SU-DHL-6 (cell line): Measurements from ENCODE around the gene FCHSD2.

Experiments used
- H2AFZ ChIP-seq: fragments of 200-600 bp; sonication (generic); 2 replicates; pipeline ENCODE4 v1.6.1; 2014; ENCODE audit warnings: low read depth, mild to moderate bottlenecking, moderate library complexity, mixed read lengths, antibody characterized with exemption, low read length; ENCODE audit not compliant: severe bottlenecking
- H3F3A ChIP-seq: fragments of 200-600 bp; shearing (Covaris generic); 2 replicates; pipeline ENCODE4 v1.6.0; 2016; ENCODE audit warnings: antibody characterized with exemption, mild to moderate bottlenecking; ENCODE audit not compliant: insufficient read depth
- H3K27ac ChIP-seq: fragments of 200-600 bp; sonication (generic); 2 replicates; pipeline ENCODE4 v1.5.1; 2016; ENCODE audit warnings: low read depth, mild to moderate bottlenecking, low read length, moderate library complexity, mixed read lengths
- H3K27me3 ChIP-seq: fragments of 200-600 bp; sonication (generic), shearing (Covaris generic); 2 replicates; pipeline ENCODE4 v1.6.0; 2014; ENCODE audit warnings: mild to moderate bottlenecking, low read length
- H3K36me3 ChIP-seq: fragments of 200-600 bp; sonication (generic); 2 replicates; pipeline ENCODE4 v1.6.1; 2014; ENCODE audit warnings: mild to moderate bottlenecking, low read length, mixed read lengths
- H3K4me2 ChIP-seq: fragments of 300-600, 200-600 bp; shearing (Covaris generic), sonication (generic); 2 replicates; pipeline ENCODE4 v1.6.0; 2014; ENCODE audit warnings: low read length, low read depth, mild to moderate bottlenecking; ENCODE audit not compliant: poor library complexity, severe bottlenecking
- H3K4me3 ChIP-seq: fragments of 200-600 bp; sonication (generic); 2 replicates; pipeline ENCODE4 v1.5.1; 2014; ENCODE audit warnings: antibody characterized with exemption, low read length, mild to moderate bottlenecking, mixed read lengths; ENCODE audit not compliant: insufficient read depth, poor library complexity, severe bottlenecking
- H3K79me2 ChIP-seq: fragments of 200-600 bp; sonication (generic); 2 replicates; pipeline ENCODE4 v1.6.1; 2014; ENCODE audit warnings: mild to moderate bottlenecking, low read length, moderate library complexity; ENCODE audit not compliant: insufficient read depth
- H3K9ac ChIP-seq: fragments of 200-600 bp; sonication (generic); 2 replicates; pipeline ENCODE4 v1.7.0; 2014; ENCODE audit warnings: mild to moderate bottlenecking, low read length
- H3K9me2 ChIP-seq: fragments of 200-600 bp; sonication (generic); replicated peaks from 2 replicates; pipeline ENCODE4 v1.6.1; 2014; ENCODE audit warnings: low read length; ENCODE audit not compliant: insufficient read depth
- H3K9me3 ChIP-seq: fragments of 200-600 bp; sonication (generic); 2 replicates; pipeline ENCODE4 v1.6.1; 2014; ENCODE audit warnings: low read length, mixed read lengths; ENCODE audit not compliant: insufficient read depth
- H4K20me1 ChIP-seq: fragments of 200-600 bp; sonication (generic); 2 replicates; pipeline ENCODE4 v1.6.1; 2014; ENCODE audit warnings: low read depth, mild to moderate bottlenecking, antibody characterized with exemption, low read length, moderate library complexity, mixed read lengths
- EZH2phosphoT487 ChIP-seq: fragments of 200-600 bp; sonication (generic), shearing (Covaris generic); conservative IDR thresholded peaks from 2 replicates; pipeline ENCODE4 v1.6.1; 2018; ENCODE audit warnings: mild to moderate bottlenecking, antibody characterized with exemption, low read length, moderate library complexity, mixed read lengths
- TF ChIP-seq, protein P1 (sequence below): fragments of 200-600 bp; sonication (generic); IDR thresholded peaks from one replicate; pipeline ENCODE4 v1.5.1; 2017; ENCODE audit warnings: antibody characterized with exemption, mild to moderate bottlenecking, low read length, moderate library complexity; ENCODE audit not compliant: insufficient read depth, poor library complexity, severe bottlenecking

FCHSD2 gene

DNA sequence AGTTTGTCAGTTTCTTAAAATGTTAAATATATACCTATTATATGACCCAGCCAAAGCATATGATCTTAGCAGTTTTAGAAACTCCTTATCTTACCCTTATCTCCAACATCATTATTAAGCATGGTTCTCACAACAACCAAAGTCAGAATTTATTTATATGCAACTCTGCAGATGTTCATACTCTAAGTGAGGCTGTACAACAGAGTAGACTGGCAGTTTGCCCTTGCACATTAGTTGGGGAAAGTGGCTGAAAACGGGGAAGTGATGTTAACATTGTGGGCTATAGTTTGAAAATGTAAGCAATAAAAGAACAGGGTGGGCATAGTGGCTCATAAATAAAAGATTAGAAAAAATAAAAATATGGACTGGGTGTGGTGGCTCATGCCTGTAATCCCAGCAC lies 278.2 kb downstream of the FCHSD2 start:
- Histone ChIP-seq H3K4me2 (no peak overlapping the region), H3K4me3 (no peak overlapping the region), H3K36me3 (peaks cover 45% of the 10 kb centered on the region), H3K27me3 (no peaks in the 10 kb centered on the region), H2AFZ (no peak overlapping the region), H3K9ac (no peak overlapping the region), H3K9me3 (no peaks in the 10 kb centered on the region), H3K9me2 (no peaks in the 10 kb centered on the region), H4K20me1 (no peaks in the 10 kb centered on the region), H3K27ac (no peak overlapping the region), H3K79me2 (peaks cover 27% of the 10 kb centered on the region), H3F3A (peaks cover 24% of the 10 kb centered on the region)
- TF ChIP-seq EZH2phosphoT487, result no peak
- TF ChIP-seq, protein P1, sequence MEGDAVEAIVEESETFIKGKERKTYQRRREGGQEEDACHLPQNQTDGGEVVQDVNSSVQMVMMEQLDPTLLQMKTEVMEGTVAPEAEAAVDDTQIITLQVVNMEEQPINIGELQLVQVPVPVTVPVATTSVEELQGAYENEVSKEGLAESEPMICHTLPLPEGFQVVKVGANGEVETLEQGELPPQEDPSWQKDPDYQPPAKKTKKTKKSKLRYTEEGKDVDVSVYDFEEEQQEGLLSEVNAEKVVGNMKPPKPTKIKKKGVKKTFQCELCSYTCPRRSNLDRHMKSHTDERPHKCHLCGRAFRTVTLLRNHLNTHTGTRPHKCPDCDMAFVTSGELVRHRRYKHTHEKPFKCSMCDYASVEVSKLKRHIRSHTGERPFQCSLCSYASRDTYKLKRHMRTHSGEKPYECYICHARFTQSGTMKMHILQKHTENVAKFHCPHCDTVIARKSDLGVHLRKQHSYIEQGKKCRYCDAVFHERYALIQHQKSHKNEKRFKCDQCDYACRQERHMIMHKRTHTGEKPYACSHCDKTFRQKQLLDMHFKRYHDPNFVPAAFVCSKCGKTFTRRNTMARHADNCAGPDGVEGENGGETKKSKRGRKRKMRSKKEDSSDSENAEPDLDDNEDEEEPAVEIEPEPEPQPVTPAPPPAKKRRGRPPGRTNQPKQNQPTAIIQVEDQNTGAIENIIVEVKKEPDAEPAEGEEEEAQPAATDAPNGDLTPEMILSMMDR, result no peak

DNA sequence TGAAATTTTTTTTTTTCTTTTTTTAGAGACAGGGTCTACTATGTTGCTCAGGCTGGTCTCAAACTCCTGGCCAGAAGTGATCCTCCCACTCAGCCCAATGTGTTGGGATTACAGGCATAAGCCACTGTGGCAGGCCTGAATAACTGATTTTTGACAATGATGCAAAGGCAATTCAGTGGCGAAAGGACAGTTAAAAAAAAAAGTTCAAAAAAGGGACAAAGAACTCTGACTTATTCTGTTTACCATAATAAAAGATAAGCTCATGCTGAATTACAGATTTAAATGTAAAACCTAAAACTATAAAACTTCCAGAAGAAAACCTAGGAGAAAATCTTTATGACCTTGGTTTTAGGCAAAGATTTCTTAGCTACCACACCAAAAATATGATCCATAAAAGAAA lies 279.0 kb downstream of the FCHSD2 start:
- Histone ChIP-seq H3K79me2 (peaks cover 29% of the 10 kb centered on the region), H4K20me1 (no peaks in the 10 kb centered on the region), H3K27ac (no peak overlapping the region), H3F3A (peaks cover 24% of the 10 kb centered on the region), H3K9me3 (no peaks in the 10 kb centered on the region), H3K9ac (no peak overlapping the region), H3K9me2 (no peaks in the 10 kb centered on the region), H3K27me3 (no peaks in the 10 kb centered on the region), H3K4me2 (no peak overlapping the region), H3K4me3 (no peak overlapping the region), H2AFZ (no peak overlapping the region), H3K36me3 (peaks cover 47% of the 10 kb centered on the region)
- TF ChIP-seq EZH2phosphoT487, result no peak
- TF ChIP-seq, protein P1, result no peak

DNA sequence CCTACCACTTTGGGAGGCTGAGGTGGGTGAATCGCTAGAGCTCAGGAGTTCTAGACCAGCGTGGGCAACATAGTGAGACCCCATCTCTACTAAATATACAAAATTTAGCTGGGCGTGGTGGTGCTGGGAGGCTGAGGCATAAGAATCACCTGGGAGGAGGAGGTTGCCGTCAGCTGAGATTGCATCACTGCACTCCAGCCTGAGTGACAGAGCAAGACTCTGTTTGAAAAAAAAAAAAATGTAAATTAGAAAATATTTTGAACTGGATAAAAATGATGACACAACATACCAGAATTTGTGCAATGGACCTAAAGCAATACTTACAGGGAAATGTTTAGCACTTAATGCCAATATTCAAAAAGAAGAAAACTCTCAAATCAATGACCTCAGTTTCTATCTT lies 281.5 kb downstream of the FCHSD2 start:
- H4K20me1 ChIP-seq, result no peaks in the 10 kb centered on the region
- TF ChIP-seq, protein P1, result no peak
- no peak for TF ChIP-seq EZH2phosphoT487
- H3K9me2 ChIP-seq, result no peaks in the 10 kb centered on the region
- H3K4me3 ChIP-seq, result no peak overlapping the region
- no peak overlapping the region for H2AFZ ChIP-seq
- no peak overlapping the region for H3K9ac ChIP-seq
- H3K36me3 ChIP-seq, result peaks cover 45% of the 10 kb centered on the region
- H3K27me3 ChIP-seq, result no peaks in the 10 kb centered on the region
- peaks cover 12% of the 10 kb centered on the region for H3F3A ChIP-seq
- no peak overlapping the region for H3K27ac ChIP-seq
- H3K9me3 ChIP-seq, result no peaks in the 10 kb centered on the region
- H3K4me2 ChIP-seq, result no peak overlapping the region
- H3K79me2 ChIP-seq, result peaks cover 38% of the 10 kb centered on the region
